HG03558 (cell line): ENCODE data around the gene SNRPA.

Experiments
- ATAC-seq: cut with Tn5 transposase; IDR thresholded peaks from one replicate; pipeline ENCODE4 v1.9.1; 2021; ENCODE audit warnings: moderate number of reproducible peaks; ENCODE audit not compliant: unreplicated experiment; ENCODE audit errors: extremely low read depth

Gene SNRPA

GRCh38 chr19:40750874-40751537 lies at the start of gene SNRPA:
TSS of gene SNRPA (plus strand) at chr19:40751203. CDS start at chr19:40751409, 206 bp downstream.
- peak; percentile 21 for ATAC-seq

- no peak for ATAC-seq
These were observed 49.2 kb upstream of the SNRPA start for GRCh38 chr19:40701758-40702157.

GRCh38 chr19:40702337-40703012 lies 48.5 kb upstream of the SNRPA start:
- ATAC-seq = no peak

GRCh38 chr19:40703029-40703755 lies 47.8 kb upstream of the SNRPA start:
- no peak for ATAC-seq

GRCh38 chr19:40704491-40705361 lies 46.3 kb upstream of the SNRPA start:
- ATAC-seq = no peak

GRCh38 chr19:40705362-40705651 lies 45.7 kb upstream of the SNRPA start:
- no peak for ATAC-seq

- no peak for ATAC-seq
These were observed 44.9 kb upstream of the SNRPA start for GRCh38 chr19:40705950-40706619.

GRCh38 chr19:40707615-40708014 lies 43.4 kb upstream of the SNRPA start:
- no peak for ATAC-seq

- no peak for ATAC-seq
These were observed 41.2 kb upstream of the SNRPA start for GRCh38 chr19:40709817-40710216.

GRCh38 chr19:40713939-40714338 lies 37.1 kb upstream of the SNRPA start:
- ATAC-seq = no peak

GRCh38 chr19:40714441-40715299 lies 36.3 kb upstream of the SNRPA start:
- ATAC-seq = peak; percentile 26

GRCh38 chr19:40716031-40716481 lies 34.9 kb upstream of the SNRPA start:
- no peak for ATAC-seq

- ATAC-seq = peak; percentile 64
These were observed 34.3 kb upstream of the SNRPA start, which contains the start of the genes COQ8B and ITPKC for GRCh38 chr19:40716482-40717324. TSS of gene COQ8B (minus strand) at chr19:40716886. CDS start at chr19:40714632, 2,254 bp downstream. TSS of gene ITPKC (plus strand) at chr19:40717112. CDS start at chr19:40717136, 24 bp downstream.

GRCh38 chr19:40717325-40717879 lies 33.6 kb upstream of the SNRPA start:
- no peak for ATAC-seq

GRCh38 chr19:40717880-40718773 lies 32.9 kb upstream of the SNRPA start:
- ATAC-seq = no peak

- no peak for ATAC-seq
These were observed 32.1 kb upstream of the SNRPA start for GRCh38 chr19:40718774-40719391.
